Motor neuron (in vitro differentiated cells): ENCODE data around the gene NELFE. TPM values are rescaled to one million over a fixed set of nuclear protein-coding genes. Genes with fewer than 3 reads are reported as not detected.

Experiments
- total RNA-seq, 8 experiments: library from RNA; unstranded; fragments of 300-600 nt; gene quantifications; 2 replicates each; pipeline versions ENCODE4 v1.2.3 to v1.2.4, GENCODE V29; 2022

The NELFE gene
- total RNA-seq, 8 experiments from 2014 or later = 50.3 to 91.1 (median 72.3) TPM

Other genes with a start within 250 kb of the NELFE start
- not detected for gene LY6G6D, start 243.6 kb downstream of the NELFE start, total RNA-seq
- 1 to 10 TPM in 1 of 8 experiments, under 1 TPM in 4, not detected in 3; 0.16 to 1.6 (median 0.41) TPM for gene LY6G6C, start 237.2 kb downstream of the NELFE start, total RNA-seq
- gene MPIG6B, start 235.6 kb downstream of the NELFE start, total RNA-seq = 1 to 10 TPM in 2 of 8 experiments, under 1 TPM in 6; 0.18 to 1.8 (median 0.58) TPM
- gene DDAH2, start 229.7 kb downstream of the NELFE start, total RNA-seq = 100 to 1,000 TPM in 5 of 8 experiments, 10 to 100 TPM in 3; 15.5 to 168 (median 120) TPM
- gene CLIC1, start 222.4 kb downstream of the NELFE start, total RNA-seq = 100 to 1,000 TPM in 5 of 8 experiments, 10 to 100 TPM in 3; 73.5 to 627 (median 176) TPM
- gene MSH5, start 219.0 kb downstream of the NELFE start, total RNA-seq = 10 to 100 TPM in 5 of 8 experiments, 1 to 10 TPM in 3; 3.8 to 65.3 (median 11.3) TPM
- gene SAPCD1, start 196.3 kb downstream of the NELFE start, total RNA-seq = 1 to 10 TPM in 7 of 8 experiments, under 1 TPM in 1; 0.87 to 8.0 (median 2.7) TPM
- 1 to 10 TPM in 6 of 8 experiments, under 1 TPM in 2; 0.63 to 2.9 (median 1.4) TPM for gene VWA7, start 181.6 kb downstream of the NELFE start, total RNA-seq
- gene VARS1, start 163.2 kb downstream of the NELFE start, total RNA-seq = 100 to 1,000 TPM in 2 of 8 experiments, 10 to 100 TPM in 6; 26.4 to 135 (median 52.7) TPM
- gene LSM2, start 152.0 kb downstream of the NELFE start, total RNA-seq = 10 to 100 TPM; 34.8 to 79.8 (median 47.1) TPM
- gene HSPA1L, start 143.7 kb downstream of the NELFE start, total RNA-seq = 1 to 10 TPM; 1.0 to 4.3 (median 3.1) TPM
- 100 to 1,000 TPM in 2 of 8 experiments, 10 to 100 TPM in 6; 29.3 to 514 (median 92.4) TPM for gene HSPA1A, start 143.4 kb downstream of the NELFE start, total RNA-seq
- gene HSPA1B, start 131.2 kb downstream of the NELFE start, total RNA-seq = 100 to 1,000 TPM in 6 of 8 experiments, 10 to 100 TPM in 2; 68.6 to 489 (median 130) TPM
- gene NEU1, start 96.2 kb downstream of the NELFE start, total RNA-seq = 100 to 1,000 TPM in 1 of 8 experiments, 10 to 100 TPM in 7; 22.8 to 106 (median 36.2) TPM
- 1 to 10 TPM in 2 of 8 experiments, under 1 TPM in 5, not detected in 1; 0.07 to 1.0 (median 0.41) TPM for gene SLC44A4, start 80.0 kb downstream of the NELFE start, total RNA-seq
- gene EHMT2, start 61.3 kb downstream of the NELFE start, total RNA-seq = 100 to 1,000 TPM in 1 of 8 experiments, 10 to 100 TPM in 7; 19.9 to 112 (median 60.3) TPM
- gene ZBTB12, start 56.9 kb downstream of the NELFE start, total RNA-seq = 10 to 100 TPM in 6 of 8 experiments, 1 to 10 TPM in 2; 1.9 to 34.9 (median 15.9) TPM
- gene C2, start 31.3 kb downstream of the NELFE start, total RNA-seq = 10 to 100 TPM in 1 of 8 experiments, 1 to 10 TPM in 6, under 1 TPM in 1; 0.67 to 55.1 (median 1.8) TPM
- gene CFB, start 12.9 kb downstream of the NELFE start, total RNA-seq = 100 to 1,000 TPM in 1 of 8 experiments, 10 to 100 TPM in 3, 1 to 10 TPM in 4; 2.3 to 300 (median 12.7) TPM
- 10 to 100 TPM; 30.6 to 68.4 (median 52.9) TPM for gene SKIC2, start 204 bp upstream of the NELFE start, total RNA-seq
- 10 to 100 TPM; 15.3 to 26.9 (median 22.9) TPM for gene DXO, start 13.2 kb upstream of the NELFE start, total RNA-seq
- 100 to 1,000 TPM in 1 of 8 experiments, 10 to 100 TPM in 4, 1 to 10 TPM in 3; 3.1 to 631 (median 17.1) TPM for gene C4A, start 23.1 kb upstream of the NELFE start, total RNA-seq
- gene C4B, start 55.8 kb upstream of the NELFE start, total RNA-seq = 100 to 1,000 TPM in 1 of 8 experiments, 10 to 100 TPM in 4, 1 to 10 TPM in 3; 2.5 to 575 (median 14.2) TPM
- 1 to 10 TPM in 2 of 8 experiments, under 1 TPM in 6; 0.16 to 8.7 (median 0.77) TPM for gene CYP21A2, start 79.4 kb upstream of the NELFE start, total RNA-seq
- 10 to 100 TPM in 2 of 8 experiments, 1 to 10 TPM in 5, under 1 TPM in 1; 0.81 to 84.8 (median 3.1) TPM for gene TNXB, start 150.4 kb upstream of the NELFE start, total RNA-seq
- gene ATF6B, start 169.3 kb upstream of the NELFE start, total RNA-seq = 10 to 100 TPM; 25.6 to 59.0 (median 45.1) TPM
- gene FKBPL, start 171.3 kb upstream of the NELFE start, total RNA-seq = 10 to 100 TPM in 1 of 8 experiments, 1 to 10 TPM in 7; 4.4 to 11.9 (median 6.4) TPM
- gene PRRT1, start 193.0 kb upstream of the NELFE start, total RNA-seq = 1 to 10 TPM in 4 of 8 experiments, under 1 TPM in 4; 0.50 to 2.9 (median 1.1) TPM
- gene PPT2, start 195.2 kb upstream of the NELFE start, total RNA-seq = 10 to 100 TPM; 18.9 to 41.5 (median 30.9) TPM
- gene EGFL8, start 205.6 kb upstream of the NELFE start, total RNA-seq = 10 to 100 TPM in 4 of 8 experiments, 1 to 10 TPM in 4; 5.6 to 23.9 (median 9.9) TPM
- 10 to 100 TPM; 44.5 to 84.4 (median 67.4) TPM for gene AGPAT1, start 217.1 kb upstream of the NELFE start, total RNA-seq
- 100 to 1,000 TPM in 4 of 8 experiments, 10 to 100 TPM in 4; 40.1 to 152 (median 98.5) TPM for gene RNF5, start 219.4 kb upstream of the NELFE start, total RNA-seq
- 10 to 100 TPM in 1 of 8 experiments, 1 to 10 TPM in 7; 1.4 to 11.8 (median 5.3) TPM for gene AGER, start 225.3 kb upstream of the NELFE start, total RNA-seq
- gene PBX2, start 231.2 kb upstream of the NELFE start, total RNA-seq = 10 to 100 TPM; 25.9 to 78.8 (median 48.0) TPM
- gene GPSM3, start 233.7 kb upstream of the NELFE start, total RNA-seq = 1 to 10 TPM in 7 of 8 experiments, under 1 TPM in 1; 0.60 to 7.7 (median 1.4) TPM